ENCODE data around the gene IBTK.
A peak's percentile ranks its signal among the peaks of the same experiment; 100 is the strongest.
"Not testable (repeated sequence)": the region's sequence is repeated elsewhere in the genome, so short reads cannot be mapped to it uniquely, and the experiment has no call there.

The IBTK gene

DNA sequence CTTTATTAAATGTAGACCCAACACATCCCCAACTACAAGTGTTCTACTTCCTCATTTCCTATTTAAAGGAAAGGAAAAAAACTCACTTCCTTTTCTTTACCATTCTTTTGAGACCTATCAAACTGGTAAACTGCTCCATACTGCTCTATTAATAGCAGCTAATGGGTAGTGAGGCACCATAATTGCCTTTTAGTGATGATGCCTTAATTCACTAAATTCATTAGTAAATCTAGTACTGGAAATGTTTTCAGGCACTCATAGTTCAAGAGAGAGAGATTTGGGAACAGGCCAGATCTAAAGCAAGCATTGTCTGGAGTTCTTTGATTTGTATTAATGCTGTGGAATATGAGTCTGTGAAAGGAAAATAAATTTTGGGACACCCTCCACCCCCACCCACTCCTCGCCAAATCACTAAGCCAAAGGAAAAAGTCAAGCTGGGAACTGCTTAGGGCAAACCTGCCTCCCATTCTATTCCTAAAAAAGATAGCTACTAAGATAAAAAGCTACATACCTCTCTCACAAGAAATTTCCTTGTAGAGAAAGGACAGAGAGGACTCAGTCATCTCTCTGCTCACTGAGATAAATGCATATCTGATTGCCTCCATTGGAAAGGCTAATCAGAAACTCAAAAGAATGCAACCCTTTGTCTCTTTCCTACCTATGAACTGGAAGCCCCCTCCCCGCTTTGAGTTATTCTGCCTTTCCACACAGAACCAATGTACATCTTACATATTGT lies 13.6 kb upstream of the IBTK start:
- no peak overlapping the region for H3K4me3 Mint-ChIP-seq
- DNase-seq (ENCODE audit: low spot score in 2 of 2) (no peak), ATAC-seq (replicated peaks; ENCODE audit: extremely low read depth, poor library complexity, severe bottlenecking) (no peak)
- no peaks in the 10 kb centered on the region for H3K36me3 Mint-ChIP-seq (ENCODE audit: insufficient read depth)
- H3K9me3 Mint-ChIP-seq = no peaks in the 10 kb centered on the region
- H3K27me3 Mint-ChIP-seq = no peaks in the 10 kb centered on the region
- no peaks in the 10 kb centered on the region for H3K4me1 Mint-ChIP-seq
- no peak overlapping the region for H3K27ac Mint-ChIP-seq (ENCODE audit: low read depth)

DNA sequence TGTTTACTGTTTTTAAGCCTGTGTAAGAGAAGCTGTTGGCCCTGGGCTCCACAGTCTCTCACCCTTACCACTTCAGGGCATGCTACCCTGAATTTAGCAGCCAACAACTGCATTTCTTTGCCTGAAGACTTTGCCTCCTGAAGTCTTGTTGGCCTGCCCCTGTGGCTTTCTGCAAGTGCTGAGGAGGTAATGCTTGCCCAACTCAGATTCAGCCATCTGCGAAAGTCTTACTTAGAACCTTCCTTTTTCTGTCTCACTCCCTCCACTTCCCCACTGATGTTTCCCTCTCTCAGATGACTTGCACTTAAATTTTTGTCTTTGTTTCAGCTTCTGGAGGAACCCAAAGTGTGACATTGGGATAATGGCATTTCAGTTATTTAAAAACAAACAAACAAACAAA lies 11.8 kb upstream of the IBTK start:
- no peak for DNase-seq (ENCODE audit: low spot score in 2 of 2)
- Mint-ChIP-seq H3K27ac (ENCODE audit: low read depth) (no peak overlapping the region), H3K4me3 (no peak overlapping the region)

DNA sequence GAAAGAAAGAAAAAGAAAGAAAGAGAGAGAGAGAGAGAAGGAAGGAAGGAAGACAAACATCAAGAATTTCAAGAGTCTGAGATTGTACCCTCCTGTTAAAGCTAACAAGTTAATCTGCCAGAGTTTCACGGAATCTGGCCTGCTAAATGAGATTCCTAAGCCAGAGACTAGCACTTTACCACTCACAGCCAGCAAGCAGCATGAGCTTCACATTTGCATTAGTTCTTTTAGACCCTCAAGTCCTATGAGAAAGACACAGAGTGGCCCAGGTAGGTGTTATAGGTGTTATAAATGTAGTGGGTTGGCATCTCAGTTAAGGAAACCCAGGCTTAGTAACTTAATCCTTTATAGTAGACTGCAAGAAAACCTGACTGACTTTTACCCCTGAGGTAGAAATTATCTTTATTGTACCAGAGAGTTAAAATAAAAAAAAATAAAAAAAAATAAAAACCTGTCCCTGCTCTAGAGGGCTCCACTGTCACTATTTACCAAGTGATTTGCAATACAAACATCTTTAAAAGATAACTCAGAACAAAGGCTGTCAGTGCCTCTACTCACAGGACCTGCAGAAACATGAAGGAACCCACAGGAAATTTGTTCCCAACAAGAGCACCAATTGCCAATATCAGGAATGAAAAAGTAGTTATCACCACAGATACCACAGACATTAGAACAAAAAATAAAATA lies 9.7 kb upstream of the IBTK start:
- Mint-ChIP-seq H3K4me1 (no peaks in the 10 kb centered on the region), H3K27me3 (no peaks in the 10 kb centered on the region), H3K27ac (ENCODE audit: low read depth) (no peak overlapping the region), H3K4me3 (no peak overlapping the region), H3K9me3 (no peaks in the 10 kb centered on the region), H3K36me3 (ENCODE audit: insufficient read depth) (no peaks in the 10 kb centered on the region)
- ATAC-seq (replicated peaks; ENCODE audit: extremely low read depth, poor library complexity, severe bottlenecking) (no peak), DNase-seq (ENCODE audit: low spot score in 2 of 2) (no peak)

More for the DNA sequence above, 11.8 kb upstream of the IBTK start:
- H3K4me1 Mint-ChIP-seq = no peaks in the 10 kb centered on the region
- ATAC-seq (replicated peaks; ENCODE audit: extremely low read depth, poor library complexity, severe bottlenecking) = no peak
- H3K9me3 Mint-ChIP-seq = no peaks in the 10 kb centered on the region
- H3K36me3 Mint-ChIP-seq (ENCODE audit: insufficient read depth) = no peaks in the 10 kb centered on the region
- H3K27me3 Mint-ChIP-seq = no peaks in the 10 kb centered on the region

DNA sequence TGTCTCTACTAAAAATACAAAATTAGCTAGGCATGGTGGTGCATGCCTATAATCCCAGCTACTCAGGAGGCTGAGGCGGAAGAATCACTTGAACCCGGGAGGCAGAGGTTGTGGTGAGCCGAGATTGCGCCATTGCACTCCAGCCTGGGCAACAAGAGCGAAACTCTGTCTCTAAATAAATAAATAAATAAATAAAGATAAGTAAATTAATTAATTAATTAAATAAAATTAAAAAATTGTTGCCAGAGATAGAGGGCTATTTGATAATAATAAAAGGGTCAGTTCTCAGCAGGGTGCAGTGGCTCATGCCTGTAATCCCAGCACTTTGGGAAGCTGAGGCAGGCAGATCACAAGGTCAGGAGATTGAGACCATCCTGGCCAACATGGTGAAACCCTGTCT lies 7.2 kb upstream of the IBTK start:
- H3K27ac Mint-ChIP-seq (ENCODE audit: low read depth); H3K36me3 Mint-ChIP-seq (ENCODE audit: insufficient read depth); H3K27me3 Mint-ChIP-seq; H3K4me1 Mint-ChIP-seq; H3K9me3 Mint-ChIP-seq; ATAC-seq (replicated peaks; ENCODE audit: extremely low read depth, poor library complexity, severe bottlenecking); DNase-seq (ENCODE audit: low spot score in 2 of 2); H3K4me3 Mint-ChIP-seq: not testable (repeated sequence)

DNA sequence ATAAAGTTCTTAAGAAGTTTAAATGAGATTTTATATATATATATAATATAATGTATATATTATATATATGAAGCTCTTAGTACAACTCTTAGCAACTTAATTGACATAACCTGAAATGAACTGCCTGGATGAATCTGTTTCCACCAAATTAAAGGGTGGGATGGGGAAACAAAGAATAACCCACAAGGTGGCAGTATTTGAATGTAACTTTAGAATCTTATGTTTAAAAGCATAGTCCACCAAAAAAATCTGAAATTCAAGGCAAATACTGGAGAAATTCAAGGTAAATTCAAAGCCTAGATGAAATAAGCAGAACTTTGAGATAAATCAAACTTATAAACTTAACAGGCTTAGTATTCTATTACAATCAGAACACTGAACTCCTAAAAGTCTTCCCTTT lies 4.4 kb upstream of the IBTK start:
- DNase-seq (ENCODE audit: low spot score in 2 of 2) (no peak), ATAC-seq (replicated peaks; ENCODE audit: extremely low read depth, poor library complexity, severe bottlenecking) (no peak)
- Mint-ChIP-seq H3K4me3 (no peak overlapping the region), H3K27me3 (no peaks in the 10 kb centered on the region), H3K4me1 (peaks cover 17% of the 10 kb centered on the region), H3K9me3 (no peaks in the 10 kb centered on the region), H3K36me3 (ENCODE audit: insufficient read depth) (peaks cover 14% of the 10 kb centered on the region), H3K27ac (ENCODE audit: low read depth) (no peak overlapping the region)

DNA sequence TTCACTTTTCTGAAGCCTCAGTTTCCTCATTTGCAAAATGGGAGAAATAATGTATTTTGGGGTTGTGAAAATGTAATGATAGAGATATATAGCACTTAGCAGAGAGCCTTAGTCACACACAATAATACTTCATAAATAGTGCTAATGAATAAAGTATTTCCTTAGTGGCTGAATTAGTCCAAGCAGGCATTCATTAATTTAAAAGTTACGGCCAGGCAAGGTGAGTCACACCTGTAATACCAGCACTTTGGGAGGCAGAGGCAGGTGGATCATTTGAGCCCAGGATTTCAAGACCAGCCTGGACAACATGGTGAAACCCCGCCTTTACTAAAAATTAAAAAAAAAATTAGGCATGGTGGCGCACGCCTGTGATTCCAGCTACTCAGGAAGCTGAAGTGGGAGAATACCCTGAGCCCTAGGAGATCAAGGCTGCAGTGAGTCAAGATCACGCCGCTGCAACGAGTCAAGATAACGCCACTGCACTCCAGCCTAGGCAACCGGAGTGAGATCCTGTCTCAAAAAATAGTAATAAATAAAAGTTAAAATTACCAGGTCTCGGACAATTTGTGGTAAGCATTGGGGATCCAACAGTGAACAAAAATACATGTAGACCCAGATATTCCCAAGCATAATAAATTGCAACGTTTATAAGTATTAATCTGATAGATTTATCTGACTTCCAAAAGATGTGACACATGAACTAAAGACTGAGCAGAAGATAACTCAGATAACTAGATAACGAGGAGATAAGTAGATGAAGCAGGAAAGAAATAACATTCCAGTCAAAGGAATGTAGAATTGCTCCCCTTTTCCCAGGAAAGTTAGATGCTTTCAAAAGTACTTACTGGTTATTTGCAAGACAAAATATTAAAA lies 2.1 kb upstream of the IBTK start:
- Mint-ChIP-seq H3K27ac (ENCODE audit: low read depth) (no peak overlapping the region), H3K27me3 (no peaks in the 10 kb centered on the region), H3K4me1 (peaks cover 36% of the 10 kb centered on the region), H3K4me3 (no peak overlapping the region), H3K36me3 (ENCODE audit: insufficient read depth) (peaks cover 16% of the 10 kb centered on the region), H3K9me3 (no peaks in the 10 kb centered on the region)
- DNase-seq (ENCODE audit: low spot score in 2 of 2) (no peak), ATAC-seq (replicated peaks; ENCODE audit: extremely low read depth, poor library complexity, severe bottlenecking) (no peak)

DNA sequence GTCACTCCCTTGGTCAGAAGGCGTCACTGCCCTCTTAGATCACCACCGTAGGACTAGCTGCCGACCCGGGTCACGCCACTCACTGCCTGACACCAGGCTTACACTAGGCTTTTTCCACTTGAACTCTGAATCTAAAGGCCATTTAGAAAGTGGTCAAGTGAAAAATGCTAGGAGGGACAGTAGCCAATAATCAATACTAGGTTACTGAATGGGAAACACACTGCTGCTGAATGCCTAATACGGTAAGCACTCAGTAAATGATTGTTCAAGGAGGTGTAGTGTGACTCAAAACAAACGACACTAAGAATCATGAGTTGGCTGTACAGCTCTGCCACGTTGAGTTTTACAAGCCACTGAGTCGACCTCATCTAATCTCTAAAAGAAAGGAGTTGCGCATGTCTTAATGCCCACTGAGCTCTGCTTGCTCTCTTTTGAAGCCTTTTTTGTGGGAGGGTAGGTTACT lies 760 bp upstream of the IBTK start:
- peaks cover 41% of the 10 kb centered on the region for H3K4me1 Mint-ChIP-seq
- DNase-seq (ENCODE audit: low spot score in 2 of 2) = no peak
- H3K9me3 Mint-ChIP-seq = no peaks in the 10 kb centered on the region
- no peaks in the 10 kb centered on the region for H3K27me3 Mint-ChIP-seq
- H3K36me3 Mint-ChIP-seq (ENCODE audit: insufficient read depth) = peaks cover 18% of the 10 kb centered on the region
- no peak for ATAC-seq (replicated peaks; ENCODE audit: extremely low read depth, poor library complexity, severe bottlenecking)
- peak overlapping the region; percentile 98 for H3K27ac Mint-ChIP-seq (ENCODE audit: low read depth)
- peak overlapping the region; percentile 92 for H3K4me3 Mint-ChIP-seq

DNA sequence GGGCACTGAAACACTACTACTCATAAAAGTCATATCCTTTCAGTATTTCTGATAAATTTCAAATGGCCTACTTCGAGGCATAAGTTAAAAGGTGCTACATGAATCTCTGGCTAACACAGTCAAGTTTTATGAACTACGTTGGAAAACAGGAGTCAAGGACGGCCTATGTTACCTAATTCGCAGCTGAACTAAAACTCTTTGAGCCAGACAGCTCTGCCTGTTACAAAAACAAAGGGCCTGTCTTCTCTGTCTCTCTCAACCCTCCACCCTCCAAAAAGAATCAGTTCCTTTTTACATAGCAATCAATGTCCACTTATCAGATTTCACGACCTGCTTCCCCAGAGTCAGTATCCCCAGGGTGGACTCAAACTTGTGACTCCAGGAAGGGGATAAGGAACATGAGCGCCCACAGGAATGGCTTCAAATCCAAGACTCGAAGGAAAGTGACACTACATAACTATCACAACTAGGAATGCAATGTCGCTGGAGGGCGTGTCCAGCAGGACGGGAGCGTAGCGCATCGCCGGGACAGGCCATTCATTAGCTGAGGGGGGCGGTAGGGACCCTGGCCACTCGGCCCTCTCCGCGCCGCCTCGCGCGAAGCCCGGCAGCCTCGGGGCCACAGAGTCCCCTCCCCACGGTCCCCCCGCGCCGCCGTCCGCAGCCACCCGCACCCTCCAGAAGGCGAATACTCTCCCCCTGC lies 591 bp downstream of the IBTK start:
- Mint-ChIP-seq H3K36me3 (ENCODE audit: insufficient read depth) (peaks cover 18% of the 10 kb centered on the region), H3K27ac (ENCODE audit: low read depth) (peak overlapping the region; percentile 98), H3K9me3 (no peaks in the 10 kb centered on the region), H3K4me3 (peak overlapping the region; percentile 92), H3K4me1 (peaks cover 49% of the 10 kb centered on the region), H3K27me3 (no peaks in the 10 kb centered on the region)
- ATAC-seq (replicated peaks; ENCODE audit: extremely low read depth, poor library complexity, severe bottlenecking) = peak; percentile 36
- DNase-seq (ENCODE audit: low spot score in 2 of 2) = no peak

DNA sequence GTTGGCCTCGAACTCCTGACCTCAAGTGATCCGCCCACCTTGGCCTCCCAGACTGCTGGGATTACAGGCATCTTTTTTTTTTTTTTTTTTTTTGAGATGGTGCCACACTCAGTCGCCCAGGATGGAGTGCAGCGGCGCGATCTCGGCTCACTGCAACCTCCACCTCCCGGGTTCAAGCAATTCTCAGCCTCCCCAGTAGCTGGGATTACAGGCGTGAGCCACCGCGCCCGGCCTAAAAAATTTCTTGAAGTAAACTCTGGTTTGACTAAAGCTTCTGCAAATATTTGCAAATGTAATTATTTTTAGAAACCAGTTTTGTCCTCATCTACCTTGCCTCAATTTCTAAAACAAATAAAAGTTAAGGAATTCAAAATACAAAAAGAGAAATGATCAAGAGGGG lies 1.2 kb downstream of the IBTK start:
- H3K9me3 Mint-ChIP-seq = no peaks in the 10 kb centered on the region
- DNase-seq (ENCODE audit: low spot score in 2 of 2) (no peak), ATAC-seq (replicated peaks; ENCODE audit: extremely low read depth, poor library complexity, severe bottlenecking) (no peak)
- H3K4me3 Mint-ChIP-seq = peak overlapping the region; percentile 92
- H3K27me3 Mint-ChIP-seq = no peaks in the 10 kb centered on the region
- peak overlapping the region; percentile 98 for H3K27ac Mint-ChIP-seq (ENCODE audit: low read depth)
- H3K4me1 Mint-ChIP-seq = peaks cover 51% of the 10 kb centered on the region
- H3K36me3 Mint-ChIP-seq (ENCODE audit: insufficient read depth) = peaks cover 18% of the 10 kb centered on the region

DNA sequence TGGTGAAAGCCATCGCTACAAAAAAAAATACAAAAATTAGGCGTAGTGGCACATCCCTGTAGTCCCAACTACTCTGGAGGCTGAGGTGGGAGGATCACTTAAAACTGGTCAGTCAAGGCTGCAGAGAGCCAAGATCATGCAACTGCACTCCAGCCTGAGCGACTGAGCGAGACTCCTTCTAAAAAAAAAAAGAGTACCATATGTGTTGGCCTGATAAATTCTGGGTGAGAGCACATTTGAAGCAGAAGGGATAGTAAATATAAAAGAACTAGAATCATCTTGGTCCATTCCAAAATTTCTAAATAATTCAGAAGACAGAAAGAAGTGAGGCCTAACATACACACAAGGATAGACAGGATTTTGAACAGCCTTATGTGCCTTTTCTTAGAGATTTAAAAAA lies 2.2 kb downstream of the IBTK start:
- H3K9me3 Mint-ChIP-seq = no peaks in the 10 kb centered on the region
- H3K4me3 Mint-ChIP-seq = peak overlapping the region; percentile 47
- peaks cover 18% of the 10 kb centered on the region for H3K36me3 Mint-ChIP-seq (ENCODE audit: insufficient read depth)
- H3K27me3 Mint-ChIP-seq = no peaks in the 10 kb centered on the region
- H3K27ac Mint-ChIP-seq (ENCODE audit: low read depth) = peak overlapping the region; percentile 78
- DNase-seq (ENCODE audit: low spot score in 2 of 2) (no peak), ATAC-seq (replicated peaks; ENCODE audit: extremely low read depth, poor library complexity, severe bottlenecking) (no peak)
- peaks cover 58% of the 10 kb centered on the region for H3K4me1 Mint-ChIP-seq

DNA sequence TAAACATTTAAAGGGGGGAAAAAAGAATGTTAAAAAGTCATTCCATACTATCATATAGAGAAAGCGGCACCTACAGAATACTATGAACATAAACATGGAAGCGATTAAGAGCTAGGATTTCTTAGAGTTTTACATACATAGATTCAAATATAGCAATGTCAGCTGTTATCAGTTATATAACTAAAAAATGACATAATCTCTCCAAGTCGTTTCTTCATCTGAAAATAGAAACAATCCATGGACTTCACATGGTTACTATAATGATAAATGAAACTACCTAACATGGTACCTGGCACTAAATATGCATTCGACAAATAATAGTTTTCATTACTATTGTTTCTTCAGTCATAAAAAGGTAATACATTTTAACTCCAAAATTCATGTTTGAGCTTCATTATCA lies 3.7 kb downstream of the IBTK start:
- no peak for ATAC-seq (replicated peaks; ENCODE audit: extremely low read depth, poor library complexity, severe bottlenecking)
- Mint-ChIP-seq H3K4me3 (no peak overlapping the region), H3K27me3 (no peaks in the 10 kb centered on the region), H3K4me1 (peaks cover 58% of the 10 kb centered on the region), H3K27ac (ENCODE audit: low read depth) (peak overlapping the region; percentile 2), H3K9me3 (no peaks in the 10 kb centered on the region), H3K36me3 (ENCODE audit: insufficient read depth) (peaks cover 18% of the 10 kb centered on the region)
- no peak for DNase-seq (ENCODE audit: low spot score in 2 of 2)

DNA sequence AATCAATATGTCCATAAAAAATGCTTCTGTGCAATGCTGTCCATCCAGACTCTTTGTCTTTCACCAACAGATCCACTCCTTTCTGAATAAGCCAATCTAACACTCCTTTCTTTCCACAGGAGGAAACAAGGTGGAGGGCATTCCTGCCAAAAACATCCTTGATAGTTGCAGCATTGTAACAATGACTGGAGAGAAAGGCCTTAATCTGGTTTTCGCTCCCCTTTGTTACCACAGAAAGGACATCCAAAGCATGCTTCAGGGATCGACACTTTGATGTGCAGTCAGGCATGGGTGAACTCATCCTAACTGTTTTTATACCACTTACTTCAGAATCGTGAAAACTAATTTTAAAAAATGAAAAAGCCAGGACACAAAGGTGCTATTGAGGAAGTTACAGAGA lies 7.4 kb downstream of the IBTK start:
- H3K4me3 Mint-ChIP-seq = no peak overlapping the region
- no peak for ATAC-seq (replicated peaks; ENCODE audit: extremely low read depth, poor library complexity, severe bottlenecking)
- H3K9me3 Mint-ChIP-seq = no peaks in the 10 kb centered on the region
- H3K27ac Mint-ChIP-seq (ENCODE audit: low read depth) = no peak overlapping the region
- H3K27me3 Mint-ChIP-seq = no peaks in the 10 kb centered on the region
- peaks cover 28% of the 10 kb centered on the region for H3K4me1 Mint-ChIP-seq
- peaks cover 4% of the 10 kb centered on the region for H3K36me3 Mint-ChIP-seq (ENCODE audit: insufficient read depth)
- no peak for DNase-seq (ENCODE audit: low spot score in 2 of 2)
